Measurements from ENCODE around the gene UBA6.

GRCh38 chr4:67736262-67736661 is 35.3 kb upstream of the UBA6 start:
- TF ChIP-seq CTCF (IDR thresholded peaks at IDR 0.05): no peak
- no peak for TF ChIP-seq POLR2A (IDR thresholded peaks at IDR 0.05)
